H1 (cell line): ENCODE measurements around the gene PNPLA8.

Source experiments
- ATF2 ChIP-seq: IDR thresholded peaks from 2 replicates; pipeline ENCODE4 v1.6.1; 2012; ENCODE audit warnings: low read length, inconsistent platforms
- CEBPB ChIP-seq: IDR thresholded peaks from 2 replicates; pipeline ENCODE4 v1.6.1; 2012; ENCODE audit warnings: low read depth, low read length
- CTCF ChIP-seq, 3 experiments: IDR thresholded peaks; 1 replicate in 2 of 3; 2 replicates in 1 of 3; pipeline versions ENCODE4 v1.5.1 to v1.6.1; 2011; ENCODE audit warnings: low read length in 3 of 3, mild to moderate bottlenecking in 3 of 3, inconsistent platforms in 2 of 3, low read depth in 1 of 3, moderate library complexity in 1 of 3; ENCODE audit not compliant: insufficient read depth in 1 of 3; ENCODE audit errors: control extremely low read depth in 1 of 3
- E2F6 ChIP-seq: IDR thresholded peaks from 2 replicates; pipeline ENCODE4 v1.6.1; 2012; ENCODE audit warnings: inconsistent platforms
- EP300 ChIP-seq, 2 experiments: IDR thresholded peaks; 1 replicate in 1 of 2; 2 replicates in 1 of 2; pipeline ENCODE4 v1.6.1; 2011 to 2012; ENCODE audit warnings: low read depth in 2 of 2, low read length in 2 of 2, mild to moderate bottlenecking in 2 of 2, borderline replicate concordance in 1 of 2, inconsistent platforms in 1 of 2, moderate library complexity in 1 of 2
- JUND ChIP-seq: IDR thresholded peaks from 2 replicates; pipeline ENCODE4 v1.6.1; 2011; ENCODE audit warnings: mild to moderate bottlenecking, improper control_type of control experiment, low read length
- KDM4A ChIP-seq: IDR thresholded peaks from one replicate; pipeline ENCODE4 v1.7.1; 2012; ENCODE audit warnings: low read depth, mild to moderate bottlenecking, moderate library complexity, low read length, inconsistent platforms; ENCODE audit not compliant: severe bottlenecking
- POLR2A ChIP-seq, 2 experiments: IDR thresholded peaks; 1 replicate in 1 of 2; 2 replicates in 1 of 2; pipeline ENCODE4 v1.6.1; 2011; ENCODE audit warnings: low read depth in 2 of 2, low read length in 2 of 2, mild to moderate bottlenecking in 2 of 2; ENCODE audit errors: control extremely low read depth in 1 of 2
- POLR2AphosphoS5 ChIP-seq: IDR thresholded peaks from 2 replicates; pipeline ENCODE4 v1.6.1; 2011; ENCODE audit warnings: low read depth, low read length
- RAD21 ChIP-seq, 2 experiments: IDR thresholded peaks in 1 of 2; conservative IDR thresholded peaks in 1 of 2; 2 replicates each; pipeline ENCODE4 v1.6.1; 2011; ENCODE audit warnings: low read depth in 2 of 2, low read length in 2 of 2, improper control_type of control experiment in 1 of 2, inconsistent platforms in 1 of 2, mild to moderate bottlenecking in 1 of 2, moderate library complexity in 1 of 2
- TBP ChIP-seq: IDR thresholded peaks from 2 replicates; pipeline ENCODE4 v1.6.1; 2011; ENCODE audit warnings: low read depth, low read length, improper control_type of control experiment
- TEAD4 ChIP-seq: IDR thresholded peaks from 2 replicates; pipeline ENCODE4 v1.6.1; 2012; ENCODE audit warnings: low read depth, low read length, inconsistent platforms, mixed read lengths
- USF2 ChIP-seq: IDR thresholded peaks from 2 replicates; pipeline ENCODE4 v1.6.1; 2011; ENCODE audit warnings: low read length, improper control_type of control experiment
- ZNF274 ChIP-seq: IDR thresholded peaks from 2 replicates; pipeline ENCODE4 v1.7.0; 2012; ENCODE audit warnings: low read length, borderline replicate concordance; ENCODE audit errors: extremely low read depth

- no peak for TF ChIP-seq CTCF (IDR thresholded peaks at IDR 0.05; ENCODE audit: control extremely low read depth in 1 of 3, insufficient read depth in 1 of 3, low read depth in 1 of 3, low read length in 3 of 3)
- no peak; a peak in 1 of 3 replicates for TF ChIP-seq POLR2A (IDR thresholded peaks at IDR 0.05; ENCODE audit: control extremely low read depth in 1 of 2, low read depth in 2 of 2, low read length in 2 of 2)
- TF ChIP-seq POLR2AphosphoS5 = no peak; the same call in 1 of the 2 replicates
- no peak for TF ChIP-seq RAD21 (IDR thresholded peaks at IDR 0.05 in 1 of 2, conservative IDR thresholded peaks at IDR 0.05 in 1 of 2; ENCODE audit: low read depth in 2 of 2, low read length in 2 of 2)
- TF ChIP-seq CEBPB = no peak
- no peak for TF ChIP-seq KDM4A
- TF ChIP-seq TBP = no peak
- no peak for TF ChIP-seq ATF2
- TF ChIP-seq ZNF274 = no peak
- no peak for TF ChIP-seq TEAD4
- TF ChIP-seq E2F6 = no peak
- TF ChIP-seq EP300 (IDR thresholded peaks at IDR 0.05; ENCODE audit: borderline replicate concordance in 1 of 2, low read depth in 2 of 2, low read length in 2 of 2) = no peak
- no peak for TF ChIP-seq USF2
- TF ChIP-seq JUND = no peak
These were observed 44.3 kb upstream of the PNPLA8 start for GRCh38 chr7:108570146-108570755.
